ENCODE data around the gene ARHGAP15. TPM values are rescaled to one million over a fixed set of nuclear protein-coding genes. Genes with fewer than 3 reads are reported as not detected.
A peak's percentile ranks its signal among the peaks of the same experiment; 100 is the strongest.

Gene ARHGAP15
- total and polyA plus RNA-seq, 2 donors (not counting 1 experiment from before 2014, with no cell fraction given) = 0.07 TPM; not detected in 1

DNA sequence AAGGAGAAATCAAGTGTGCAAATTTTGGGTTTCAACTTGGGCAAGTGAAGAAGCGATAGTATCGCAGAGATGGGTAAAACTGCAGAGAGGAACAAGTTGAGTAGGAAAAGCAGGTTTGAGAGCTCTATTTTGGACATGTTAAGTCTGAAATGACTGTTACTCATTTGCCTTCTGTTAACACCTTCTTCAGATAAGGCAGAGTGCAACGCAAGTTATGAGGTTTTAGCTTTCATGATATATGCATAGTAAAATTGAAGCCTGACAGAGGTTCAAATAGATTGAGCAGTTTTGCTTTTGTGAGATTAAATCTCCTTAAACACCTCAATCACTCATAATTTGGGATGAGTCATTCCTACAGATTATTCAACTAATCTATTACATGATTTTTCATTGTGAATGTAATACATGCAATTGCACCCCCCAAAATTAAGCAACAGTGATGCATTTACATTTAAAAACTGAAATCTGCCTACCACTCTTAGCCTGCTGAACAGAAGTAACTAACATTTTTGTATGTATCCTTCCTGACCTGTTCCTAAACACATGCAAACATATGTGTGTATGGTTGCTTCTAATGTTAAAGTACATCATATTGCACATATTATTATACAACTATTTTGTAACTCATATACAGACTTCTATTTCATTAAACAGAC, 575.4 kb downstream of the ARHGAP15 start:
- Histone ChIP-seq H3K4me1 (ENCODE audit: control insufficient read depth, extremely low read depth, insufficient read depth, low read length) (no peaks in the 10 kb centered on the region), H3K27ac (ENCODE audit: insufficient read depth, low read length) (no peak overlapping the region), H3K4me3 (replicated peaks in 1 of 4; ENCODE audit: control extremely low read depth in 1 of 4, insufficient read depth in 1 of 4, low read depth in 3 of 4, low read length in 4 of 4) (no peak overlapping the region), H4K20me1 (ENCODE audit: control insufficient read depth, extremely low read depth, insufficient read depth, low read length) (no peaks in the 10 kb centered on the region), H3K4me2 (ENCODE audit: extremely low read depth, insufficient read depth, low read length) (no peak overlapping the region), H3K27me3 (ENCODE audit: control insufficient read depth, insufficient read depth, low read length) (no peaks in the 10 kb centered on the region), H2AFZ (ENCODE audit: low read length) (no peak overlapping the region), H3K79me2 (ENCODE audit: control insufficient read depth, insufficient read depth, low read length) (no peaks in the 10 kb centered on the region), H3K36me3 (ENCODE audit: control insufficient read depth, insufficient read depth, low read length) (no peaks in the 10 kb centered on the region), H3K9me3 (ENCODE audit: control insufficient read depth, insufficient read depth, low read depth, low read length) (no peaks in the 10 kb centered on the region), H3K9ac (ENCODE audit: insufficient read depth, low read length) (no peak overlapping the region)
- no peak for DNase-seq (ENCODE audit: low read depth in 2 of 2)
- no peak for TF ChIP-seq EZH2 (IDR thresholded peaks at IDR 0.05; ENCODE audit: low read length, missing control alignments)
- TF ChIP-seq, protein P1, sequence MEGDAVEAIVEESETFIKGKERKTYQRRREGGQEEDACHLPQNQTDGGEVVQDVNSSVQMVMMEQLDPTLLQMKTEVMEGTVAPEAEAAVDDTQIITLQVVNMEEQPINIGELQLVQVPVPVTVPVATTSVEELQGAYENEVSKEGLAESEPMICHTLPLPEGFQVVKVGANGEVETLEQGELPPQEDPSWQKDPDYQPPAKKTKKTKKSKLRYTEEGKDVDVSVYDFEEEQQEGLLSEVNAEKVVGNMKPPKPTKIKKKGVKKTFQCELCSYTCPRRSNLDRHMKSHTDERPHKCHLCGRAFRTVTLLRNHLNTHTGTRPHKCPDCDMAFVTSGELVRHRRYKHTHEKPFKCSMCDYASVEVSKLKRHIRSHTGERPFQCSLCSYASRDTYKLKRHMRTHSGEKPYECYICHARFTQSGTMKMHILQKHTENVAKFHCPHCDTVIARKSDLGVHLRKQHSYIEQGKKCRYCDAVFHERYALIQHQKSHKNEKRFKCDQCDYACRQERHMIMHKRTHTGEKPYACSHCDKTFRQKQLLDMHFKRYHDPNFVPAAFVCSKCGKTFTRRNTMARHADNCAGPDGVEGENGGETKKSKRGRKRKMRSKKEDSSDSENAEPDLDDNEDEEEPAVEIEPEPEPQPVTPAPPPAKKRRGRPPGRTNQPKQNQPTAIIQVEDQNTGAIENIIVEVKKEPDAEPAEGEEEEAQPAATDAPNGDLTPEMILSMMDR (conservative IDR thresholded peaks at IDR 0.05 in 1 of 2, IDR thresholded peaks at IDR 0.05 in 1 of 2; ENCODE audit: low read depth in 1 of 2, low read length in 2 of 2) = no peak

DNA sequence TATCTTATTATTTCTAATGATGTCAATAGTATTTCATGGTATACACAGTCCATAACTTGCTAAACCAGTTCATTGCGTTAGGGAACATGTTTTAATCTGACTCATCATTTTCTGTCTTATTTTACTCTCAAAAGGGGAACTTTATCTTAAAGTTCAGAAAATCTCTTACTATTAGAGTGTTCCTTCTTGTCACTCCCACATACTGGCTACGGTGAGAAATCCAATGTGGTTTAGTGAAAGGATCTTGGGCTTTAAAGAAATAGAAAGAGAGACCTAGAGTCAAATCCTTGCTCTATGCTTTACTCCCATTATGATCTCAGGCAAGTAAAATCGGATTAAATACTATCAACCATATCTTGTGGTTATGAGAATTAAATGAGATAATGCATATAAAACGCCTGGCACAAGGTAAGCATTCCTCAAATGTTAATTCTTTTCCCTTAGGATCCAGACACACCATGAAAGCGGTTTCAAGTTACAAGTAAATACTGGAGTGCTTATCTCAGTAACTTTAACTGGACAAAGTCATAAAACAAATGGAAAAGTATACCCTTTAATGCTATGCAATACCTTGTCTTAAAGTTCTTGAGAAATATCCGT, 576.0 kb downstream of the ARHGAP15 start:
- Histone ChIP-seq H3K27ac (ENCODE audit: insufficient read depth, low read length) (no peak overlapping the region), H3K27me3 (ENCODE audit: control insufficient read depth, insufficient read depth, low read length) (no peaks in the 10 kb centered on the region), H3K9ac (ENCODE audit: insufficient read depth, low read length) (no peak overlapping the region), H2AFZ (ENCODE audit: low read length) (no peak overlapping the region), H3K4me3 (replicated peaks in 1 of 4; ENCODE audit: control extremely low read depth in 1 of 4, insufficient read depth in 1 of 4, low read depth in 3 of 4, low read length in 4 of 4) (no peak overlapping the region), H3K9me3 (ENCODE audit: control insufficient read depth, insufficient read depth, low read depth, low read length) (no peaks in the 10 kb centered on the region), H3K79me2 (ENCODE audit: control insufficient read depth, insufficient read depth, low read length) (no peaks in the 10 kb centered on the region), H3K36me3 (ENCODE audit: control insufficient read depth, insufficient read depth, low read length) (no peaks in the 10 kb centered on the region), H4K20me1 (ENCODE audit: control insufficient read depth, extremely low read depth, insufficient read depth, low read length) (no peaks in the 10 kb centered on the region), H3K4me2 (ENCODE audit: extremely low read depth, insufficient read depth, low read length) (no peak overlapping the region), H3K4me1 (ENCODE audit: control insufficient read depth, extremely low read depth, insufficient read depth, low read length) (no peaks in the 10 kb centered on the region)
- peak; percentile 40 to 80 for DNase-seq (ENCODE audit: low read depth in 2 of 2)
- TF ChIP-seq EZH2 (IDR thresholded peaks at IDR 0.05; ENCODE audit: low read length, missing control alignments) = no peak
- TF ChIP-seq, protein P1 (conservative IDR thresholded peaks at IDR 0.05 in 1 of 2, IDR thresholded peaks at IDR 0.05 in 1 of 2; ENCODE audit: low read depth in 1 of 2, low read length in 2 of 2) = no peak

GRCh38 chr2:143706354-143706753, 577.1 kb downstream of the ARHGAP15 start:
- Histone ChIP-seq H3K27me3 (ENCODE audit: control insufficient read depth, insufficient read depth, low read length) (no peaks in the 10 kb centered on the region), H3K4me2 (ENCODE audit: extremely low read depth, insufficient read depth, low read length) (no peak overlapping the region), H3K9me3 (ENCODE audit: control insufficient read depth, insufficient read depth, low read depth, low read length) (no peaks in the 10 kb centered on the region), H3K36me3 (ENCODE audit: control insufficient read depth, insufficient read depth, low read length) (no peaks in the 10 kb centered on the region), H3K4me3 (replicated peaks in 1 of 4; ENCODE audit: control extremely low read depth in 1 of 4, insufficient read depth in 1 of 4, low read depth in 3 of 4, low read length in 4 of 4) (no peak overlapping the region), H3K79me2 (ENCODE audit: control insufficient read depth, insufficient read depth, low read length) (no peaks in the 10 kb centered on the region), H3K9ac (ENCODE audit: insufficient read depth, low read length) (no peak overlapping the region), H4K20me1 (ENCODE audit: control insufficient read depth, extremely low read depth, insufficient read depth, low read length) (no peaks in the 10 kb centered on the region), H3K27ac (ENCODE audit: insufficient read depth, low read length) (no peak overlapping the region), H2AFZ (ENCODE audit: low read length) (no peak overlapping the region), H3K4me1 (ENCODE audit: control insufficient read depth, extremely low read depth, insufficient read depth, low read length) (no peaks in the 10 kb centered on the region)
- DNase-seq (ENCODE audit: low read depth in 2 of 2) = peak; percentile 12 to 58
- TF ChIP-seq, protein P1 (conservative IDR thresholded peaks at IDR 0.05 in 1 of 2, IDR thresholded peaks at IDR 0.05 in 1 of 2; ENCODE audit: low read depth in 1 of 2, low read length in 2 of 2) = no peak
- no peak for TF ChIP-seq EZH2 (IDR thresholded peaks at IDR 0.05; ENCODE audit: low read length, missing control alignments)

Measured in fibroblast of lung (primary cell).